HEK293 (cell line): ENCODE results near the gene PPARG.

ENCODE experiments used
- CTCF ChIA-PET: fragments of 350-600 bp; formaldehyde crosslinking; extraction: SDS; loops from one replicate; lab custom pipeline; 2021; ENCODE audit warnings: antibody characterized with exemption; lab: Yijun Ruan, JAX
- POLR2A ChIA-PET: fragments of 300-600 bp; formaldehyde crosslinking; extraction: SDS; loops from one replicate; lab custom pipeline; 2020; ENCODE audit warnings: antibody characterized with exemption, inconsistent platforms; lab: Yijun Ruan, JAX
- H3K27ac ChIP-seq: fragments of 200-500 bp; sonication (Bioruptor generic); 2 replicates; pipeline ENCODE4 v1.5.1; 2014; ENCODE audit warnings: low read depth, low read length, control low read depth, inconsistent platforms; ENCODE audit errors: extremely low read depth
- H3K36me3 ChIP-seq, 2 experiments: fragments of 200-500 bp in 1 of 2; sonication (Bioruptor generic) in 1 of 2; 1 replicate in 1 of 2; 2 replicates in 1 of 2; pipeline ENCODE4 v1.5.1; 2014 to 2017; ENCODE audit warnings: inconsistent platforms in 2 of 2, low read length in 2 of 2; ENCODE audit not compliant: control insufficient read depth in 2 of 2, insufficient read depth in 1 of 2
- H3K4me1 ChIP-seq: fragments of 200-500 bp; sonication (Bioruptor generic); 2 replicates; pipeline ENCODE4 v1.5.1; 2014; ENCODE audit warnings: mild to moderate bottlenecking, low read length, inconsistent platforms; ENCODE audit not compliant: control insufficient read depth, insufficient read depth
- H3K4me3 ChIP-seq: 2 replicates; pipeline ENCODE4 v1.5.1; 2011; ENCODE audit warnings: low read depth, mild to moderate bottlenecking, control low read depth, low read length, moderate library complexity
- H3K9me3 ChIP-seq: fragments of 200-500 bp; sonication (Bioruptor generic); 2 replicates; pipeline ENCODE4 v1.5.1; 2014; ENCODE audit warnings: low read depth, low read length, inconsistent platforms; ENCODE audit not compliant: control insufficient read depth, insufficient read depth
- KLF1 ChIP-seq: fragments of 450-650 bp; formaldehyde crosslinking; IDR thresholded peaks from 2 replicates; pipeline ENCODE4 v1.5.1; 2016; ENCODE audit warnings: missing biosample characterization, missing genetic modification characterization
- SCRT1 ChIP-seq: fragments of 450-650 bp; formaldehyde crosslinking; IDR thresholded peaks from 2 replicates; pipeline ENCODE4 v1.5.1; 2016; ENCODE audit warnings: missing biosample characterization, missing genetic modification characterization, borderline replicate concordance
- ZBTB48 ChIP-seq: fragments of 450-650 bp; formaldehyde crosslinking; IDR thresholded peaks from 2 replicates; pipeline ENCODE4 v1.5.1; 2016; ENCODE audit warnings: missing biosample characterization, missing genetic modification characterization
- ZFP37 ChIP-seq: fragments of 450-650 bp; formaldehyde crosslinking; IDR thresholded peaks from 2 replicates; pipeline ENCODE4 v1.5.1; 2016; ENCODE audit warnings: missing biosample characterization, missing genetic modification characterization
- ZNF114 ChIP-seq: fragments of 450-650 bp; formaldehyde crosslinking; IDR thresholded peaks from 2 replicates; pipeline ENCODE4 v1.5.0; 2017; ENCODE audit warnings: missing biosample characterization, missing genetic modification characterization
- ZNF391 ChIP-seq: fragments of 450-650 bp; formaldehyde crosslinking; IDR thresholded peaks from 2 replicates; pipeline ENCODE4 v1.5.1; 2016; ENCODE audit warnings: low read depth, missing biosample characterization, missing genetic modification characterization, borderline replicate concordance
- ZNF404 ChIP-seq: fragments of 450-650 bp; formaldehyde crosslinking; IDR thresholded peaks from 2 replicates; pipeline ENCODE4 v1.5.1; 2017; ENCODE audit warnings: missing biosample characterization, missing genetic modification characterization
- ZNF423 ChIP-seq: fragments of 450-650 bp; formaldehyde crosslinking; IDR thresholded peaks from 2 replicates; pipeline ENCODE4 v1.5.1; 2016; ENCODE audit warnings: missing biosample characterization, missing genetic modification characterization
- ZNF514 ChIP-seq: fragments of 450-650 bp; formaldehyde crosslinking; IDR thresholded peaks from 2 replicates; pipeline ENCODE4 v1.5.1; 2016; ENCODE audit warnings: missing biosample characterization, missing genetic modification characterization
- ZNF571 ChIP-seq: fragments of 450-650 bp; formaldehyde crosslinking; IDR thresholded peaks from 2 replicates; pipeline ENCODE4 v1.5.0; 2017; ENCODE audit warnings: missing biosample characterization, missing genetic modification characterization
- ZNF610 ChIP-seq: fragments of 450-650 bp; formaldehyde crosslinking; IDR thresholded peaks from 2 replicates; pipeline ENCODE4 v1.5.1; 2016; ENCODE audit warnings: missing biosample characterization, missing genetic modification characterization, borderline replicate concordance
- ZNF677 ChIP-seq: fragments of 450-650 bp; IDR thresholded peaks from 2 replicates; pipeline ENCODE4 v1.5.0; 2018; ENCODE audit warnings: missing biosample characterization, mild to moderate bottlenecking, missing genetic modification characterization, moderate library complexity
- ZNF785 ChIP-seq: fragments of 450-650 bp; formaldehyde crosslinking; IDR thresholded peaks from 2 replicates; pipeline ENCODE4 v1.5.1; 2016; ENCODE audit warnings: missing biosample characterization, missing genetic modification characterization
- ZNF830 ChIP-seq: fragments of 450-650 bp; IDR thresholded peaks from 2 replicates; pipeline ENCODE4 v1.5.0; 2018; ENCODE audit warnings: missing biosample characterization, missing genetic modification characterization, low read depth, mild to moderate bottlenecking, moderate library complexity
- ZNF843 ChIP-seq: fragments of 450-650 bp; formaldehyde crosslinking; IDR thresholded peaks from 2 replicates; pipeline ENCODE4 v1.5.1; 2016; ENCODE audit warnings: missing biosample characterization, missing genetic modification characterization
- TF ChIP-seq, protein P1 (sequence below): fragments of 450-650 bp; IDR thresholded peaks from 2 replicates; pipeline ENCODE4 v1.5.1; 2018; ENCODE audit warnings: missing biosample characterization, missing genetic modification characterization
- TF ChIP-seq, protein P2 (sequence below): fragments of 450-650 bp; formaldehyde crosslinking; IDR thresholded peaks from 2 replicates; pipeline ENCODE4 v1.5.0; 2017; ENCODE audit warnings: missing biosample characterization, missing genetic modification characterization, borderline replicate concordance
- TF ChIP-seq, protein P3 (sequence below): fragments of 450-650 bp; formaldehyde crosslinking; IDR thresholded peaks from 2 replicates; pipeline ENCODE4 v1.5.1; 2016; ENCODE audit warnings: missing biosample characterization, missing genetic modification characterization

PPARG gene

DNA sequence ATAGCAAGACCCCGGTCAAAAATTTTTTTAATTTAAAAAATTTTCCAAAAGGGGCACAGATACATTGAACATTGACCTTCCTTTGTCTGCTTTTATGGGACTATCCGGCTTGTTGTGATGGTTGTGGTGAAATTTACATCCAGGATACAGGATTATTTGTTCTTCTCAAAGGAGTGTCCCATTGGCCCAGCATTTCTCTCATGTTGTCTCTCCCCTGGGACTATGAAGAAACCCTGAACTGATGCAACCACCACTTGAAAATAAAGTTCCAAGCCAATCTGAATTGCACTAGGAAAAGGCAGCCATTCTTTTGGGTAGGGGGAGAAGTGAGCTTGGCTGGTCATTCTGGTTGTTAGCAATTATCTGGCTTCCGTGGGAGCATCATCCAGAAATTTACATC is 58.4 kb downstream of the PPARG start:
- CTCF ChIA-PET, result interaction anchor here (0.6 to 1.6 kb wide), 3 partner anchors 100 to 153 kb away, joined by 4 to 7 read pairs (median 4); no protein-coding TSS in a partner anchor
- Histone ChIP-seq H3K27ac (no peak overlapping the region), H3K4me3 (no peak overlapping the region), H3K4me1 (peaks cover 10% of the 10 kb centered on the region), H3K9me3 (no peaks in the 10 kb centered on the region), H3K36me3 (no peaks in the 10 kb centered on the region)
- POLR2A ChIA-PET, result no interaction called here
- peak; percentile 100 for TF ChIP-seq ZFP37 (tag by site-specific recombination)
- TF ChIP-seq ZNF843, result no peak

DNA sequence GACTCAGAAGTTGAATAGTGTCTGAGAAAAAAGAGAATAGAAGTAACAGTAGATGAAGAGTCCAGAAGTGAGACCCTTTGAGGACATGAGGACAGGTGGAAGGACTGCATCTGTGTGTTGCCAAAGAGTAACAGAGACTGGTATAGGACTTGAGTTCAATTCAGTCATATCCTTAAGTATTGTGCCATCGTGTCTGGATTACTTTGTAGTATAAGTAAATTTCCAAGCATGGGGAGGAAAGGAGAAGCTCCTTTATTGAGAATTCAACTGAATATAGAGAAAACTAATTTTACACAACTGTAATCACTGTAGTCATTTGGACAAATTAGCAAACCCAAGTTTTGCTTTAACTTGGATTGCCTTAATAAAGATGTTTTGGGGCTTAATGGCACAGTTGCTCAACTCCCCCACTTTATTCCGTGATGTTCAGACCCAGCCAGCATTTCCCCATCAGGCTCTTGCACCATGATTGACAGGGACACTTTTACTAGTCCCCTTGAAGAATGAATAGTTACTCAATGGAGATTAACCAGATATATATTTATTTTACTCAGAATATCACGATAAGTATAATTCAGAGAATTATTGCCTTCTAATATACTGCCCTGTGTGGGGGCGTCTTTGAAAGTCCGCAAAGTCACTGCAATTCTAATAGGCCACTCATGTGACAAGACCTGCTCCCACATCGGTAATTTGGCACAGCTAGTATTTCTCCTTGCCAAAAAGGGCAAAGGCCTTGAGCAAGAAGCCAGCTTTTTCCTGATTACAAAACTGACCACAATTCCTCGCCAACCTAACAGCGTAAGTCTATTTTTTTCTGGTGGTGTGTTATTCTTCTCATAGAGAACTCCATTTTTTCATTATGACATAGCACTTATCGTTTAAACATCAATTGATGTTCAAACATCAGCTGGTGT is 61.3 kb downstream of the PPARG start:
- no peak for TF ChIP-seq ZNF423 (tag by site-specific recombination)
- no peak for TF ChIP-seq ZNF404 (tag by site-specific recombination)
- TF ChIP-seq SCRT1 (tag by site-specific recombination), result no peak
- TF ChIP-seq, protein P1, sequence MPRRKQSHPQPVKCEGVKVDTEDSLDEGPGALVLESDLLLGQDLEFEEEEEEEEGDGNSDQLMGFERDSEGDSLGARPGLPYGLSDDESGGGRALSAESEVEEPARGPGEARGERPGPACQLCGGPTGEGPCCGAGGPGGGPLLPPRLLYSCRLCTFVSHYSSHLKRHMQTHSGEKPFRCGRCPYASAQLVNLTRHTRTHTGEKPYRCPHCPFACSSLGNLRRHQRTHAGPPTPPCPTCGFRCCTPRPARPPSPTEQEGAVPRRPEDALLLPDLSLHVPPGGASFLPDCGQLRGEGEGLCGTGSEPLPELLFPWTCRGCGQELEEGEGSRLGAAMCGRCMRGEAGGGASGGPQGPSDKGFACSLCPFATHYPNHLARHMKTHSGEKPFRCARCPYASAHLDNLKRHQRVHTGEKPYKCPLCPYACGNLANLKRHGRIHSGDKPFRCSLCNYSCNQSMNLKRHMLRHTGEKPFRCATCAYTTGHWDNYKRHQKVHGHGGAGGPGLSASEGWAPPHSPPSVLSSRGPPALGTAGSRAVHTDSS (tag by site-specific recombination), result no peak
- no peak for TF ChIP-seq ZNF514 (tag by site-specific recombination)
- CTCF ChIA-PET, result interaction anchor here (0.6 to 0.7 kb wide), 2 partner anchors 20 to 212 kb away, joined by 3 read pairs; no protein-coding TSS in a partner anchor
- Histone ChIP-seq H3K27ac (no peak overlapping the region), H3K36me3 (no peaks in the 10 kb centered on the region), H3K4me1 (no peaks in the 10 kb centered on the region), H3K9me3 (no peaks in the 10 kb centered on the region), H3K4me3 (no peak overlapping the region)
- POLR2A ChIA-PET, result no interaction called here

DNA sequence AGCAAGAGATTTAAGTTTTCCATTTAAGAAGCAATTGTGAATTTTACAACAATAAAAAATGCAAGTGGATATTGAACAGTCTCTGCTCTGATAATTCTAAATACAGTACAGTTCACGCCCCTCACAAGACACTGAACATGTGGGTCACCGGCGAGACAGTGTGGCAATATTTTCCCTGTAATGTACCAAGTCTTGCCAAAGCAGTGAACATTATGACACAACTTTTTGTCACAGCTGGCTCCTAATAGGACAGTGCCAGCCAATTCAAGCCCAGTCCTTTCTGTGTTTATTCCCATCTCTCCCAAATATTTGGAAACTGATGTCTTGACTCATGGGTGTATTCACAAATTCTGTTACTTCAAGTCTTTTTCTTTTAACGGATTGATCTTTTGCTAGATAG is 62.3 kb downstream of the PPARG start:
- no peak overlapping the region for H3K27ac ChIP-seq
- CTCF ChIA-PET, result interaction anchor here (0.6 kb wide), 1 partner anchor 211 kb away, joined by 3 read pairs; no protein-coding TSS in a partner anchor
- no peak overlapping the region for H3K4me3 ChIP-seq

More for the DNA sequence above, 62.3 kb downstream of the PPARG start:
- TF ChIP-seq ZNF610 (tag by site-specific recombination) (no peak), ZNF785 (tag by site-specific recombination) (no peak), KLF1 (no peak), ZNF830 (tag by site-specific recombination) (no peak), ZNF391 (tag by site-specific recombination) (no peak), ZNF677 (tag by site-specific recombination) (no peak), ZNF571 (no peak), ZNF114 (tag by site-specific recombination) (no peak), ZBTB48 (tag by site-specific recombination) (no peak)
- TF ChIP-seq, protein P2, sequence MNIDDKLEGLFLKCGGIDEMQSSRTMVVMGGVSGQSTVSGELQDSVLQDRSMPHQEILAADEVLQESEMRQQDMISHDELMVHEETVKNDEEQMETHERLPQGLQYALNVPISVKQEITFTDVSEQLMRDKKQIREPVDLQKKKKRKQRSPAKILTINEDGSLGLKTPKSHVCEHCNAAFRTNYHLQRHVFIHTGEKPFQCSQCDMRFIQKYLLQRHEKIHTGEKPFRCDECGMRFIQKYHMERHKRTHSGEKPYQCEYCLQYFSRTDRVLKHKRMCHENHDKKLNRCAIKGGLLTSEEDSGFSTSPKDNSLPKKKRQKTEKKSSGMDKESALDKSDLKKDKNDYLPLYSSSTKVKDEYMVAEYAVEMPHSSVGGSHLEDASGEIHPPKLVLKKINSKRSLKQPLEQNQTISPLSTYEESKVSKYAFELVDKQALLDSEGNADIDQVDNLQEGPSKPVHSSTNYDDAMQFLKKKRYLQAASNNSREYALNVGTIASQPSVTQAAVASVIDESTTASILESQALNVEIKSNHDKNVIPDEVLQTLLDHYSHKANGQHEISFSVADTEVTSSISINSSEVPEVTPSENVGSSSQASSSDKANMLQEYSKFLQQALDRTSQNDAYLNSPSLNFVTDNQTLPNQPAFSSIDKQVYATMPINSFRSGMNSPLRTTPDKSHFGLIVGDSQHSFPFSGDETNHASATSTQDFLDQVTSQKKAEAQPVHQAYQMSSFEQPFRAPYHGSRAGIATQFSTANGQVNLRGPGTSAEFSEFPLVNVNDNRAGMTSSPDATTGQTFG, result no peak
- TF ChIP-seq, protein P3, sequence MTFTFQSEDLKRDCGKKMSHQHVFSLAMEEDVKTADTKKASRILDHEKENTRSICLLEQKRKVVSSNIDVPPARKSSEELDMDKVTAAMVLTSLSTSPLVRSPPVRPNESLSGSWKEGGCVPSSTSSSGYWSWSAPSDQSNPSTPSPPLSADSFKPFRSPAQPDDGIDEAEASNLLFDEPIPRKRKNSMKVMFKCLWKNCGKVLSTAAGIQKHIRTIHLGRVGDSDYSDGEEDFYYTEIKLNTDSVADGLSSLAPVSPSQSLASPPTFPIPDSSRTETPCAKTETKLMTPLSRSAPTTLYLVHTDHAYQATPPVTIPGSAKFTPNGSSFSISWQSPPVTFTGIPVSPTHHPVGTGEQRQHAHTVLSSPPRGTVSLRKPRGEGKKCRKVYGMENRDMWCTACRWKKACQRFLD, result no peak
- peaks cover 8% of the 10 kb centered on the region for H3K4me1 ChIP-seq
- no peaks in the 10 kb centered on the region for H3K9me3 ChIP-seq
- POLR2A ChIA-PET, result no interaction called here
- no peaks in the 10 kb centered on the region for H3K36me3 ChIP-seq
